Karpas-422 (cell line): ENCODE measurements around the gene PDCL2. TPM values are rescaled to one million over a fixed set of nuclear protein-coding genes. Genes with fewer than 3 reads are reported as not detected.

ENCODE experiments used
- DNase-seq: peaks from one replicate; pipeline ENCODE4 v3.0.0-alpha.2; 2015
- H2AFZ ChIP-seq: fragments of 200-600 bp; sonication (generic); 2 replicates; pipeline ENCODE4 v1.6.1; 2014; ENCODE audit warnings: antibody characterized with exemption, low read length, mixed read lengths
- H3K27ac ChIP-seq: fragments of 200-600 bp; sonication (generic); 2 replicates; pipeline ENCODE4 v1.5.1; 2014; ENCODE audit warnings: mild to moderate bottlenecking, low read length, moderate library complexity
- H3K27me3 ChIP-seq: fragments of 200-600 bp; sonication (generic); 2 replicates; pipeline ENCODE4 v1.6.1; 2014; ENCODE audit warnings: low read length, mixed read lengths
- H3K36me3 ChIP-seq: fragments of 200-600 bp; sonication (generic); 2 replicates; pipeline ENCODE4 v1.6.1; 2014; ENCODE audit warnings: low read length, mixed read lengths; ENCODE audit not compliant: insufficient read depth
- H3K4me1 ChIP-seq: fragments of 200-600 bp; sonication (generic); 2 replicates; pipeline ENCODE4 v1.6.1; 2014; ENCODE audit warnings: mild to moderate bottlenecking, low read length, mixed read lengths
- H3K4me2 ChIP-seq: fragments of 200-600 bp; sonication (generic); 2 replicates; pipeline ENCODE4 v1.6.1; 2014; ENCODE audit warnings: low read length, low read depth, mild to moderate bottlenecking; ENCODE audit not compliant: poor library complexity, severe bottlenecking
- H3K4me3 ChIP-seq: fragments of 200-600 bp; sonication (generic); 2 replicates; pipeline ENCODE4 v1.5.1; 2014; ENCODE audit warnings: mild to moderate bottlenecking, antibody characterized with exemption, low read length, mixed read lengths
- H3K79me2 ChIP-seq: fragments of 200-600 bp; sonication (generic); 2 replicates; pipeline ENCODE4 v1.6.1; 2014; ENCODE audit warnings: mild to moderate bottlenecking, low read length, mixed read lengths
- H3K9ac ChIP-seq: fragments of 200-600 bp; sonication (generic); 2 replicates; pipeline ENCODE4 v1.6.0; 2014; ENCODE audit warnings: low read length
- H3K9me2 ChIP-seq: fragments of 200-600 bp; sonication (generic), shearing (Covaris generic); replicated peaks from 2 replicates; pipeline ENCODE4 v1.6.0; 2014; ENCODE audit warnings: mild to moderate bottlenecking, low read length, moderate library complexity; ENCODE audit not compliant: insufficient read depth
- H3K9me3 ChIP-seq: fragments of 300-700, 200-600 bp; sonication (generic); 2 replicates; pipeline ENCODE4 v1.6.1; 2014; ENCODE audit warnings: low read length, mixed read lengths
- H4K20me1 ChIP-seq: fragments of 200-600 bp; sonication (generic); 2 replicates; pipeline ENCODE4 v1.6.1; 2014; ENCODE audit warnings: mild to moderate bottlenecking, antibody characterized with exemption, low read length, low read depth; ENCODE audit not compliant: insufficient read depth
- total RNA-seq: library from RNA; depleted of rRNA; stranded (reverse); fragments of >200 nt; shearing (Covaris generic); gene quantifications from 2 replicates; pipeline ENCODE4 v1.2.3, GENCODE V29; 2014; ENCODE audit warnings: low replicate concordance

Gene PDCL2
- total RNA-seq, 1 experiment from 2014 or later, result not detected

- no peaks in the 10 kb centered on the region for H3K4me1 ChIP-seq
- no peak overlapping the region for H3K4me2 ChIP-seq
- no peaks in the 10 kb centered on the region for H3K9me3 ChIP-seq
- H4K20me1 ChIP-seq, result peaks cover 11% of the 10 kb centered on the region
- H2AFZ ChIP-seq, result no peak overlapping the region
- no peaks in the 10 kb centered on the region for H3K9me2 ChIP-seq
- no peak for DNase-seq
- no peak overlapping the region for H3K9ac ChIP-seq
- H3K79me2 ChIP-seq, result no peaks in the 10 kb centered on the region
- no peak overlapping the region for H3K4me3 ChIP-seq
- H3K27ac ChIP-seq, result no peak overlapping the region
- H3K36me3 ChIP-seq, result no peaks in the 10 kb centered on the region
- no peaks in the 10 kb centered on the region for H3K27me3 ChIP-seq
Measured at GRCh38 chr4:55524844-55525571, 67.0 kb downstream of the PDCL2 start.

DNA sequence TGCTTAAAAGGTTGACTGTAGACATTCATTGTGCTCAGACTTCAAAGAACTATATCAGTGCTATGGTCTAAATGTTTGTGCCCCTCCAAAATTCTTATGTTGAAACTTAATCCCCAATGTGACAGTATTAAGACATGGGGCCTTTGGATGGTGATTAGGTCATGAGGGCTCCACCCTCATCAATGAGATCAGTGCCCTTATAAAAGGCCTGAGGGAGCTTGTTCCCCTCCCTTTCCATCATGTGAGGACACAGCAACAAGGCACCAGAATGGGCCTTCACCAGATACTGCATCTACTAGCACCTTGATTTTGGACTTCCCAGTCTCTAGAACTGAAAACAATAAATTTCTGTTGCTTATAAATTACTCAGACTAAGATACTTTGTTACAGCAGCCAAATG lies 73.6 kb downstream of the PDCL2 start:
- H4K20me1 ChIP-seq, result peaks cover 22% of the 10 kb centered on the region; the same call in 1 of the 2 replicates
- no peaks in the 10 kb centered on the region for H3K4me1 ChIP-seq
- no peaks in the 10 kb centered on the region for H3K27me3 ChIP-seq
- no peak overlapping the region for H2AFZ ChIP-seq
- no peaks in the 10 kb centered on the region for H3K36me3 ChIP-seq
- no peak overlapping the region for H3K9ac ChIP-seq
- no peak overlapping the region for H3K4me2 ChIP-seq
- no peaks in the 10 kb centered on the region for H3K9me2 ChIP-seq
- DNase-seq, result no peak
- no peak overlapping the region for H3K4me3 ChIP-seq
- H3K9me3 ChIP-seq, result no peaks in the 10 kb centered on the region
- H3K79me2 ChIP-seq, result no peaks in the 10 kb centered on the region
- H3K27ac ChIP-seq, result no peak overlapping the region

DNA sequence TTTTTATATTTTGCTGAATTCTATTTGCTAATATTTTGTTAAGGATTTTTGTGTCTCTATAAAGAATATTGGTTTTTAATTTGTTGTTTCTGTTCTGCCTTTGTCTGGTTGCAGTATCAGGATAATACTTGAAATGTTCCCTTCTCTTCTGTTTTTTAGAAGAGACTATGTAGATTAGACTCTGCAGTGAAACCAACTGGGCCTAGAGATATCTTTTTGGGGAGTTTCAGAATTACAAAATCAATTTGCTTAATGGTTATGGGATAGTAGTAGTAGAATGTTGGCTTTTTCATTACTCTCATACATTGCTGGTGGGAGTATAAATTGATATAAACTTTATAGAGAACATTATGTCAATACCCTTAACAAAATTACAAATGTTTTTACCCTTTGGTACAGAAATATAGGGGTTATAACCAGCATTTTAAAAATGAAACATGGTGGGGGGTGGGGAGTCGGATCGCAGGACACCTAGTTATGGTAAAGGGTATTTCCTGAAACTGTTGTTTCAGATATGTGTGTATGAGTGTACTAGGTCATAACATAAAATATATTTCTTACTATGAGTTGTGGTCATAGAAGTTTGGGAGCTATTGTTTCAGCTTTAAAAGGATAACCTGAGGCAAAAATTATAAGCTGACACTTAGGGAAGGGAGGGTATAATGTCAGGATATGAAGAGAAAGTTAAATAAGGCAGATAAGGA lies 74.4 kb downstream of the PDCL2 start:
- Histone ChIP-seq H3K27me3 (no peaks in the 10 kb centered on the region), H3K36me3 (no peaks in the 10 kb centered on the region), H3K9ac (no peak overlapping the region), H3K4me3 (no peak overlapping the region), H3K9me2 (no peaks in the 10 kb centered on the region), H3K4me1 (no peaks in the 10 kb centered on the region), H3K9me3 (no peaks in the 10 kb centered on the region), H3K27ac (no peak overlapping the region), H4K20me1 (peaks cover 22% of the 10 kb centered on the region; the same call in 1 of the 2 replicates), H2AFZ (no peak overlapping the region), H3K4me2 (no peak overlapping the region), H3K79me2 (no peaks in the 10 kb centered on the region)
- DNase-seq, result no peak

DNA sequence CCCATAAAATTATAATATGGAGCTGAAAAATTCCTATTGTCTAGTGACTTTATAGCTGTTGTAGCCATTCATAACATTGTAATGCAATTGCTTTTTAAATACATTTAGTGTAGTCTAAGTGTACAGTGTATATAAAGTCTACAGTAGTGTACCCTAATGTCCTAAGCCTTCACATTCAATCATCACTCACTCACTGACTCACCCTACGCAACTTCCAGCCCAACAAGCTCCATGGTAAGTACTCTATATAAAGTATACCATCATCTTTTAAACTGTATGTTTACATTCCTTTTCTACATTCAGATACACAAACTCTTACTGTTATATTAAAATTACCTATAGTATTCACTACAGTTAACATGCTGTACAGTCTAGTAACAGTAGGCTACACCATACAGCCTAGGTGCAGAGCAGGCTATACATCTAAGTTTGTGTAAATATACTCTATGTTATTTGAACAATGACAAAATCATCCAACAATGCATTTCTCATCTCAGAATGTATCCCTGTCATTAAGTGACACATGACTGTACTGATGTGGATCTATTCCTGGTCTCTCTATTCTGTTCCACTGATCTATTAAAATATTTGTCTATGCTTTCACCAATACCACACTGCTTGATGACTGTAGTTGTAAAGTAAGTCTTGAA lies 79.0 kb downstream of the PDCL2 start:
- no peaks in the 10 kb centered on the region for H3K9me3 ChIP-seq
- H3K9me2 ChIP-seq, result no peaks in the 10 kb centered on the region
- no peak overlapping the region for H2AFZ ChIP-seq
- no peaks in the 10 kb centered on the region for H3K4me1 ChIP-seq
- no peaks in the 10 kb centered on the region for H3K36me3 ChIP-seq
- no peak for DNase-seq
- no peak overlapping the region for H3K27ac ChIP-seq
- no peaks in the 10 kb centered on the region for H3K79me2 ChIP-seq
- no peak overlapping the region for H3K9ac ChIP-seq
- no peaks in the 10 kb centered on the region for H3K27me3 ChIP-seq
- H3K4me3 ChIP-seq, result no peak overlapping the region
- H3K4me2 ChIP-seq, result no peak overlapping the region
- peaks cover 7% of the 10 kb centered on the region; the same call in 1 of the 2 replicates for H4K20me1 ChIP-seq

GRCh38 chr4:55512077-55512476 lies 80.0 kb downstream of the PDCL2 start:
- Histone ChIP-seq H3K9me2 (no peaks in the 10 kb centered on the region), H3K27me3 (no peaks in the 10 kb centered on the region), H3K9ac (no peak overlapping the region), H4K20me1 (peaks cover 7% of the 10 kb centered on the region; the same call in 1 of the 2 replicates), H3K27ac (no peak overlapping the region), H3K9me3 (no peaks in the 10 kb centered on the region), H3K4me3 (no peak overlapping the region), H3K79me2 (no peaks in the 10 kb centered on the region), H3K4me2 (no peak overlapping the region), H2AFZ (no peak overlapping the region), H3K36me3 (no peaks in the 10 kb centered on the region), H3K4me1 (no peaks in the 10 kb centered on the region)
- DNase-seq, result no peak

GRCh38 chr4:55510685-55511084 lies 81.4 kb downstream of the PDCL2 start:
- Histone ChIP-seq H3K4me2 (no peak overlapping the region), H3K27me3 (no peaks in the 10 kb centered on the region), H3K4me3 (no peak overlapping the region), H3K9me2 (no peaks in the 10 kb centered on the region), H2AFZ (no peak overlapping the region), H3K4me1 (no peaks in the 10 kb centered on the region), H3K9ac (no peak overlapping the region), H3K79me2 (no peaks in the 10 kb centered on the region), H3K9me3 (no peaks in the 10 kb centered on the region), H4K20me1 (0 out of 2 replicates have a peak, but pooled peaks cover 7% of the 10 kb centered on the region), H3K27ac (no peak overlapping the region), H3K36me3 (no peaks in the 10 kb centered on the region)
- DNase-seq, result no peak

GRCh38 chr4:55509266-55509665 lies 82.8 kb downstream of the PDCL2 start:
- no peaks in the 10 kb centered on the region for H3K79me2 ChIP-seq
- no peak overlapping the region for H2AFZ ChIP-seq
- H3K27ac ChIP-seq, result no peak overlapping the region
- no peaks in the 10 kb centered on the region for H3K27me3 ChIP-seq
- DNase-seq, result no peak
- no peaks in the 10 kb centered on the region for H3K36me3 ChIP-seq
- H3K9me3 ChIP-seq, result no peaks in the 10 kb centered on the region
- no peaks in the 10 kb centered on the region for H3K9me2 ChIP-seq
- H3K4me2 ChIP-seq, result no peak overlapping the region
- 0 out of 2 replicates have a peak, but pooled peaks cover under 1% of the 10 kb centered on the region for H4K20me1 ChIP-seq
- H3K9ac ChIP-seq, result no peak overlapping the region
- H3K4me3 ChIP-seq, result no peak overlapping the region
- no peaks in the 10 kb centered on the region for H3K4me1 ChIP-seq

DNA sequence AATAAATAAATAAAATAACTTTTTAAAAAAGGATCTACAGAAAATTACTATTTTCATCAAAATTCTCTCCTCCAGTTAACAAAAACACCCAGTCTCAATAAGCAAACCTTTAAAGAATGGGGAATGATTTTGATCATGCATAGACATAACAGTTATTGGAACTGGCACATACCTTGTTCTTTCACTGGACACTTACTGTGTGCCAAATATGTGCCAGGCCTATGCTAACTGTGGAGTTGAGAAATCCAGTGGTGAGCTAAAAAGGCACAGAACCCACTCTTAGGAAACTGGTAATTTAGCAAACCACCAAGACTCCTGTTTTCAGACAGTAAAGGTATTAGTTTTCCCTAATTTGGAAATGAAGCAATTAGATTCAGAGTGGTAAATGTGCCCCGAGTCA lies 84.4 kb downstream of the PDCL2 start:
- no peak for DNase-seq
- Histone ChIP-seq H3K79me2 (no peaks in the 10 kb centered on the region), H3K9me3 (no peaks in the 10 kb centered on the region)

More for the DNA sequence above, 84.4 kb downstream of the PDCL2 start:
- Histone ChIP-seq H3K9me2 (no peaks in the 10 kb centered on the region), H3K36me3 (no peaks in the 10 kb centered on the region), H3K9ac (no peak overlapping the region), H4K20me1 (no peaks in the 10 kb centered on the region), H3K27ac (no peak overlapping the region), H3K27me3 (no peaks in the 10 kb centered on the region), H3K4me1 (no peaks in the 10 kb centered on the region), H3K4me2 (no peak overlapping the region), H2AFZ (no peak overlapping the region), H3K4me3 (no peak overlapping the region)
